ENCODE measurements around the gene SLC47A2. TPM values are rescaled to one million over a fixed set of nuclear protein-coding genes. Genes with fewer than 3 reads are reported as not detected.
A peak's percentile ranks its signal among the peaks of the same experiment; 100 is the strongest.

Gene SLC47A2
- total RNA-seq, 3 donors from 2014 or later: 0.28 to 0.65 (median 0.38) TPM

- Histone ChIP-seq H3K9me3 (no peaks in the 10 kb centered on the region), H3K4me1 (ENCODE audit: low read depth) (no peaks in the 10 kb centered on the region), H3K4me3 (no peak overlapping the region), H3K36me3 (ENCODE audit: low read depth) (no peaks in the 10 kb centered on the region)
- intact Hi-C loops (cut with DNase I, micrococcal nuclease): no loop called here
- no peak for ATAC-seq
- peak in 1 of 3 donors; percentile 25 for DNase-seq
- no peak for TF ChIP-seq CTCF (IDR thresholded peaks at IDR 0.05)
Measured at GRCh38 chr17:19736071-19736470, 19.7 kb upstream of the SLC47A2 start.

GRCh38 chr17:19733953-19734526, 17.7 kb upstream of the SLC47A2 start:
- TF ChIP-seq CTCF (IDR thresholded peaks at IDR 0.05): no peak
- Histone ChIP-seq H3K9me3 (no peaks in the 10 kb centered on the region), H3K36me3 (ENCODE audit: low read depth) (no peaks in the 10 kb centered on the region), H3K4me3 (no peak overlapping the region), H3K4me1 (ENCODE audit: low read depth) (no peaks in the 10 kb centered on the region)
- intact Hi-C loops (cut with DNase I, micrococcal nuclease): no loop called here
- DNase-seq (peak in 2 of 3 donors; percentile 45 to 61), ATAC-seq (peak; percentile 90)

GRCh38 chr17:19731626-19732025, 15.2 kb upstream of the SLC47A2 start:
- no peak overlapping the region for H3K4me3 ChIP-seq
- peaks cover 16% of the 10 kb centered on the region for H3K4me1 ChIP-seq (ENCODE audit: low read depth)
- no peaks in the 10 kb centered on the region for H3K36me3 ChIP-seq (ENCODE audit: low read depth)
- TF ChIP-seq CTCF (IDR thresholded peaks at IDR 0.05): no peak
- H3K9me3 ChIP-seq: no peaks in the 10 kb centered on the region
- intact Hi-C loops (cut with DNase I, micrococcal nuclease): no loop called here
- DNase-seq (peak in 1 of 3 donors; percentile 16), ATAC-seq (no peak)

GRCh38 chr17:19730843-19731242, 14.5 kb upstream of the SLC47A2 start:
- DNase-seq: peak in 1 of 3 donors; percentile 9
- intact Hi-C loops (cut with DNase I, micrococcal nuclease): no loop called here
- Histone ChIP-seq H3K9me3 (no peaks in the 10 kb centered on the region), H3K4me3 (no peak overlapping the region), H3K4me1 (ENCODE audit: low read depth) (peaks cover 16% of the 10 kb centered on the region), H3K36me3 (ENCODE audit: low read depth) (no peaks in the 10 kb centered on the region)
- no peak for ATAC-seq
- TF ChIP-seq CTCF (IDR thresholded peaks at IDR 0.05): no peak

GRCh38 chr17:19729900-19730299, 13.5 kb upstream of the SLC47A2 start:
- Histone ChIP-seq H3K4me1 (ENCODE audit: low read depth) (peaks cover 19% of the 10 kb centered on the region), H3K9me3 (no peaks in the 10 kb centered on the region)

More at GRCh38 chr17:19729900-19730299, 13.5 kb upstream of the SLC47A2 start:
- intact Hi-C loops (cut with DNase I, micrococcal nuclease): no loop called here
- no peak overlapping the region for H3K4me3 ChIP-seq
- no peak for ATAC-seq
- H3K36me3 ChIP-seq (ENCODE audit: low read depth): no peaks in the 10 kb centered on the region
- TF ChIP-seq CTCF (IDR thresholded peaks at IDR 0.05): no peak
- DNase-seq: peak in 1 of 3 donors; percentile 6

Data from mucosa of descending colon (tissue), 3 donors.